ENCODE measurements around the gene IL25.

Gene IL25

DNA sequence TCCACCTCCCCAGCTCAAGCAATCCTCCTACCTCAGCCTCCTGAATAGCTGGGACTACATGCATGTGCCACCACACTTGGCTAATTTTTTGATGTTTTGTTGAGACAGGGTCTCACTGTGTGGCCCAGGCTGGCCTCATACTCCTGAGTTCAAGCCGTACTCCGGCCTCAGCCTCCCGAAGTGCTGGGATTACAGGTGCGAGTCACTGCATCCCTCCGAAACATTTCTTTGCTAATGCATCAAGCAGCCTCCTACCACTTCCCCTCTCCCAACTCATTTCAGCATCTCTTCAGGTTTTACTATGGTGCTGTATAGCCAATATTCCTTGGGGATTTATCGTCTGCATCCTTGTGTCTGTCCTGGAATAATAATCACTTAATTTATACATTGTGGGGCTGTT is 17.6 kb upstream of the IL25 start:
- DNase-seq = no peak

DNA sequence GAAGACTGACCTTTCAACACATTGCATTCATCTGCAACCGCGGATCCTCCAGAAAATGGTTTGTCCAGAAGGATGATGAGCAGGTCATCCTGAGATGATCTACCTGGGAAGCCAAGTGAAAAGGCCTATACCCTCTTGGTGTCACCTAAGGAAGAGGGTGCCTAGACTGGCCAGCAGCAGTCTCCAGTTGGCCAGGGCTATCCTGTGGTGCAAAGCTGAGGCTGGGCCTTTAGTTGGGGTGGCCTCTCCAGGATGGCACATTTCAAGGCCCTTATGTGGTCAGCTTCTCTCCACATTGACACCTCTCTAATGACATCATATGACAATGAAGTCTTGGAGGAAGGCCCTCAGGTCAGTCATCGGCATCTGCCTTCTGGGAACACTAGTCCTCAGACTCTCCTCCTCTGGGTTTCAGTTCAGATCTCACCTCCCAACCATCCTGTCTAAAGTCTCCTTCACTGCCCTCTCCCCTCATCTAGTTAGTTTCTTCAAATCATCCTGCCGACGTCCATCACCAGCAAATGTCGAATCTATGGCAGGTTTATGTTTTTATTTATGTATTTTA is 16.7 kb upstream of the IL25 start:
- DNase-seq = no peak

DNA sequence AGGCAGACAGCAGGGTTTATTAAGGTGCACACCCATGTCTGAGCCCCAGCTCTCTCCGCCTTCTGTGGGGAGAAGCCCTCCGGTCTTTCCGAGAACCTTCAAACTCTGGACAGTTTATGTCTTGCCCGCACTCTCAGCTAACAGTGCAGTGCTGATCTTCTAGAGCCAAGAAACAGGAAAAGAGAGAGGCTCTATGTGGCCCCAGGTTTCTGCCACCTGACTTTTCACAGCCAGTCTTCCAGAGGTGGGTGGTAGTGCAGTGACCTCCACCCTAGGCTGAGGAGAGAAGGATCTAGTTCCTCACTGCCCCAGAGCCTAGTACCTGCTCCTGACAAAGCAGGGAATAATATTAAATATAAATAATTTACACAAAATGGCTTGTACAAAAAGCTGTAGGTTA is 15.9 kb upstream of the IL25 start:
- no peak for DNase-seq

DNA sequence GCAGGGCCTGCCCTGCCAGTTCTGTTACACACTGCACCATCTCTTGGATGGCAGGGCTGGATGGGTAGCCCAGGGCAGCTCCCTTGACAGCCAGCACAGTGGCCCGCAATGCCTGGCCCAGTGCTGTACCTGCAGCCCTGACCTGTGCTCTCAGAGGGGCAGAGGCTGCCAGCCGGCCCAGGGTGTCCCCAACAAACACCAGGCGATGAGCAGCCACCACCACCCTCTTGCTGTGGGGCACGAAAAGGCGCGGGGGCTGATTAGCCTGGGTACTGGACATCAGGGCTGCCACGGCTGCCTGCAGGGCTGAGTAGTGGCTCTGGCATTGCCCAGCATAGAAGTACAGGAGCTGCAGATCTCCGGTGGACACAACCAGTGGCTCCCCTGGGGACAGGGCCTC is 15.3 kb upstream of the IL25 start:
- no peak for DNase-seq

DNA sequence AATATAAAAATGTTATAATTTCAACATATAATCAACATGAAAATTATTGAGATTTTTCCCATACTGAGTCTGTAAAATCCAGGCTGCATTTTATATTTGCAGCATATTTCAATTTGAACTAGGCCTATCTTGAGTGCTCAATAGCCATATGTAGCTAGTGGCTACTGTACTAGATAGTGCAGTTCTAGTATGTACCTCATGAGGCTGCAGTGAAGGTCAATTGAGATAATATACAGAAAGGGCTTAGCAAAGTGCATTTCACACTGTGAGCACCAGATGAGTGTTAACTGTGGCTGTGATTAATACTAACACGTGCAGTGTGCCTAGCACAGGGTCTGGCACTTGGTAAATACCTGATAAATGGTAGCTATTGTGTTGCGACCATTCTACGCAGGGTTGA is 14.6 kb upstream of the IL25 start:
- no peak for DNase-seq

DNA sequence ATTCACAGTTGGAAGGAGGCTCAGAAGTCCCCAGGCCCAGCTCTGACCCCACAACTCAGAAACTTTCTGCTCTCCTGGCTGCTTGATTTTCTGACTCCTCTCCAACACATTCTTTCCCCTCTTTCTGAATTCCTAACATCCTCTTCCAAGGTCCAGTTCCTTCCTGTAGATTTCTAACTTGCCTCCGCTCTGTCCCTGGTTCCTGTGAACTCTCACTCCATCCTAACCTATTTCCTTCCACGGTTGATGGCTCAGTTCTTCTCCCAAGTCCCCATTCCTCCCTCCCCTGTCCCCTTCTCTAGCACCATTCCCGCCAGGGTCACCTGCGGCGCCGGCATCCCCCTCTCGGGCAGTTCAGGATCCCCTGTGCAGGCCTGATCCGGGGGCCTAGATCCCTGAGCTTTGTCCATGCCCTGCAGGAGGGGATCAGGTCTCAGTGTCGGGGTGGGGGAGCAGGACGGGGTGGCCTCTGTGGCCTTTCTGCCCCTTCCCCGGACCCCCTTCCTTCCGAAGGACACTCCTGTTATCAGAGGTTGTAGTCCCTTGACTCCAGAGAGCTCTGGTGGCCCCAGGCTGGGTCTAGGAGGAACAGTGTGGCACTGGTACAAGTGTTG is 13.9 kb upstream of the IL25 start:
- no peak for DNase-seq

DNA sequence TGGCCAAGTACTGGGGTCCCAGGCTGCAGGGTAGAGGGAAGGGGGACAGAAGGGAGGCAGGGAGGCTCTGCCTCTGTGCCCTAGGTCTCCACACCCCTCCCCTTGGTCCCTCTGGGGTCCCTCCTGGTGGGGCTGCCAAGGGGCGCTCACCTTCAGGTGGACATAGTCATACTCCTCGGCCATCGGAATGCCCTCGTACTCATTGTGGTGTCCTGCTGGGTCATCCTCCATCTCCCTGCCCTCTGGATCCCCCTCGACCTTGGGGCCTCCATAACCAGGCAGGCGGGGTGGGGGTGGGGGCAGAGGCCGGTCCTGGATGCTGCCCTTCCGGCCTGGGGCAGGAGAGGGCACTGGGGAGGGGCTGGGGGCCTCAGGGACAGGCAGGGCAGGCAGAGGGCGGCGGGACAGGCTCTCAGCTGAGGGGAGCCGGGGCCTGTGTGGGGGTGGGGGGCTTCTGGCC is 13.4 kb upstream of the IL25 start:
- no peak for DNase-seq

DNA sequence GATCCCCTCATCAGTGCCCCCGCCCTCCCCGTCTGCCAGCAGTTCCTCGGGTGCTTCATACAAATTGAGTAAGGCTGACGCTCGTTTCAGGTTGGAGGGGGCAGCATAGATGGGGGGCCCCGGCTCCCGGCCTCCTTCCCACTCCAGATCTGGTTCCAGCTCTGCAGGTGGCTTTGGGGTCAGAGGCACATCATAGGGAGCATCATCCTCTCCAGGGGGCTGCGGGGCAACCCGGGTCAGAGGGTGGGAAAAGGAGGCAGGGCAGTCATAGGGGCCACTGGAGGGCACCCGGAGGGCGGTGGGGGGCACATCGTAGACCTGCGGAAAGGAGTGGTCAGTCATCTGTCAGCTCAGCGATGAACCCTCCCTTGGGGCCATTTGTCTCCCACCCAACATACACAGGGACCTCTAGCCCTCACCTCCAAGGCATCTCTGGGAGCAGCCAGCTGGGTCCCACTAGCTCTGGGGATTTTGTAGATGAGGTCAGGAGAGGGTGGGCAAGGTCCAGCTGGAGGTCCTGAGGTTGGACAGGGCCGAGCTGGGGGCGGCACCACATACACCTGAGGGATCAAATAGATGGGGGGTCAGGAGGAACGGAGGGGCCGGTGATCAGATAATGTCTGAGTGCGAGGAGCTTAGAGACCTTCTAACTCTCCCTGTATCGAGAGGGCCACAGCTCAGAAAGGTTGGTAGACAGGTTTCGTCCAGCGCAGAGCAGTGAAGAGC is 12.7 kb upstream of the IL25 start:
- no peak for DNase-seq

DNA sequence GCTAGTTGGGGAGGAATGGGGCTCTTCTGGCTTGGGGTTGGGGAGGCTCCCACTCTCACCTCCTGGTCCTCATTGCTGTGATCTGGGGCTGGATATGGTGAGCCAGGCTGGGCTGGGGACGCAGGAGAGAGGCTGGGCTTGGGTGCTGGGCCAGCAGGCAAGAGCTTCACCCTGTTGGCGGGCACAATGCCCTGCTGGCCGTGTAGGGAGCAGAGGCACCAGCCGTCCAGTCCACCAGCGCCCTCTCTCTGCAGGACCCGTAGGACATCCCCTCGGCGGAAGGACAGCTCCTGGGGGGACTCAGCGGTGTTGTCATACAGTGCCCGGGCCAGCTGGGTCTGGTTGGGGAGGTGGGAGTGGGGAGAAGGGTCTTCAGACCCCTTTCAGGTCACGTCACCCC is 12.1 kb upstream of the IL25 start:
- DNase-seq = no peak

DNA sequence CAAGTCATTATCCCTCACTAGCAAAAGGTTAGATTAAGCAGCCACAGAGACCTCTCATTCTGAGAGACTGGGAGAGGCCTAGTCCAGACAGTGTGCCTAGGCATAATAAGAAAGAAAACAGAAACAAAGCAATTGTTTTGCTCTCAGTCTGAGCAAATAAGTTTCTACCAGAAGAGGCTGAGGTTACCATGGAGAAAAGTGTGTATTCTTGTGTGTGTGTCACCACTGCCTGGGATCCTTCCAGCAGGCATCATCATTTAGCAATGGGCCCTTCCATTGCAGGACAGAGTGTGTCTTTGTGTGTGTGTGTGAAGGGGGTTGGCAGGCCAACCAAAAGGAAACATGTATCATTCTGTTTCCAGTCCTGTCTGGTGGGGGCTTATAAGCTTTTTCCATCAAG is 11.3 kb upstream of the IL25 start:
- DNase-seq = no peak

DNA sequence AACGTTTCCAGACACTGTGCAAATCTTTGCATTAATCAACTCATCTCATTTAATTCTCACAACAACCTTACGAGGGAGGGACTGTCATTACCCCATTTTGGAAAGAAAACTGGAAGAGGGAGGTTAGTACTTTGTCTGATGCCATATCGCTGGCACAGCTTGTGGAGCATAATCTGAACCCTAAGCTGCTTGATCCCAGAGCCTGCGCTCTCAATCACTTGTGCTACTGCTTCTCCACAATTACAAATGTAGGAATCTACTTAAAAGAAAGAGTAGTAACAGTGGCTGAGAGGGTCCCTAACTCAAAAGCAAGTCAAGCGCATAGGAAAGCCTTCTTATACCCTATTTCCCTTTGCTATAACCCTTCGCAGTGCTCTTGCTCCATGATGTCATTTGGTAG is 10.8 kb upstream of the IL25 start:
- no peak for DNase-seq

DNA sequence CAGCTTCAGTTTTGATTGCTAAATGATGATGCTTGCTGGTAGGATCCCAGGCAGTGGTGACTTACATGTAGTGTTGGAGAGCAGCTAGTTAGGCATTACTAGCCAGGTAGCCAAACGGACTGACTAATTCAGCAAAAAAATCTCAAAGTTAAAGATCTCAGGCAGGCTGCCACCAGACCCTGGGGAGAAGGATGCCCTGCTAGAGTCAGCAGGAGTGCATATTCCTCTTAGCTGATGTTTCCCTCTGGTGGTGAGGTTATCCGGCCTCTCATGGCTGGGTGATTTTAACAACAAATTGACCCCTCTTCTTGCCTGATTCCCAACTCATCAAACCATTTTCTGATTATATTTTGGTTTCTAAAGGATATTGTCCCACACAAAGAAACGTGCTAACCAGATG is 10.4 kb upstream of the IL25 start:
- DNase-seq = no peak

DNA sequence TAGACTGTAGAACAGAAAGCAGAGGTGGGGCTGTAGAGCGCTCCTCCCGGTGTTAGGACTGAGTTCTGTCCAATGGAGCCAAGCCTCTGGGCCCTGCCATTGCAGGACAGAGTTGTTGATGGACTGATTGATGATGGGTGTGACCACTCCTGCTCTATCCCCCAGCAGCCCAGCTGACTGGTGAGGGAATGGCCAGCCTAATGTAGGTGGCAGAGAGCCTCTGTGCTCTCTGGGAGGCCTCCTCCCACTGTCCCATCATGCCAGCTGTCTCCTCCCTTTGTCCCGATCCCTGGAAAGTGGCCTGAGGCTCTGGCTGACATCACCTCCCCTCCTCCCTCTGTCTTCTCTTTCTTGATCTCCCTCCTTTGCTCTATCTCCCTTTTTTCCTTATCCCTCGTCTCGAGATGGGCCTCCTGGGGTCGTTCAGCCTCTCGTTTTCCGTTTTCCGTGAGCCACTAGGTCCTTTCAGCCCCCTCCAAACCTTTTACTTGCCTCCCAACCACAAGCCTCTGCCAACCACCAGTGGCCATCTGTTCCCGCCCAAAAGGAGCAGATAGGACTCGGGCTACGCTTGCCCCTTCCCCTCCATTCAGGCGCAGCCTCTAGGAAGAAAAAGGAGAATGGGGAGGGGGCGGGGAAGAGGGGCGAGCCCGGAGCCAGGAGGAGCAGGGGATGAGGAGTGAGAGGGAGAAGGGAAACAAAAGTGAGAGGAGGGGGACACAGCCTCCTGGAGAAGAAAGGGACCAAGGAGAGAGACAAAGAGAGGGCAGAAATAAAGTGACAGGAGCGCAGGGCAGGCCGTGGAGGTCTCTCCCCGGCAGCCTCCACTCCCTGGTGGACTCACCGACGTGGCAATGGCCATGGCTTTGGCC is 8.2 kb upstream of the IL25 start:
- DNase-seq = no peak

DNA sequence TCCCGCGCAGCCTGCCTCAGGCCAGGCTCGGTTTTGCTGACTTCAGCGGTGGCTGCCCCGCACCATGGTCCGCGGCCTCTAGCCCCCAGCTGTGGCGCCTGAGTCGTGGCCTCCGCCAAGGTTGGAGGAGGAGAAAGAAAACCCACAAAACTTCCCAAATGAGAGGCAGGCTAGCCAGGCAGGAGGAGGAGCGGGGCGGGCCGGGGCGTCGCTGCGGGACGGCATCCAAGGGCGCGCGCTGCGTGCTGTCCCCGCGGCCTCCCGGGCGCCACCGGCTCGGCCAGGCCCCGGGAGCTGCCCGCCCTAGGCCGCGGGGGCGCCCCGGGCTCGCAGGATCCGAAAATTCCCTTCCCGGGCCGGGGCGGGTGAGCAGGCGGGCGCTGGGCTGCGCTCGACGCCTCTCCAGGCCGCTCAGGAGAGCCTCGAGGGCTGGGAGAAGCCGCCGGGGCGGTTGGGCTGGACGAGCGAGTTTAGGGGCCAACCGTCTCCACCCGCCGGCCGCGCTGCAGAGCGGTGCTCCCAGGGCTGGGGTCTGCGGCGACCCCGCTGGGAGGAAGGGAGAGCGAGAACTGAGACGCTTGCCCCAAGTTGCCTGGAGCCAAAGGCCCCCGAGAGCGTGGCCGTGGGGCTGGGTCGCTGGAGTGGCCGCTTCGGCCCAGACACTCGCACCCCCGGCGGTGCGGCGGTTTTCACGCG is 7.4 kb upstream of the IL25 start, which contains the start of gene EFS:
Gene EFS (minus strand): TSS at position 137 of the 696 bp plus-strand sequence. CDS start 147 bp downstream, outside the sequence.
- DNase-seq = no peak

DNA sequence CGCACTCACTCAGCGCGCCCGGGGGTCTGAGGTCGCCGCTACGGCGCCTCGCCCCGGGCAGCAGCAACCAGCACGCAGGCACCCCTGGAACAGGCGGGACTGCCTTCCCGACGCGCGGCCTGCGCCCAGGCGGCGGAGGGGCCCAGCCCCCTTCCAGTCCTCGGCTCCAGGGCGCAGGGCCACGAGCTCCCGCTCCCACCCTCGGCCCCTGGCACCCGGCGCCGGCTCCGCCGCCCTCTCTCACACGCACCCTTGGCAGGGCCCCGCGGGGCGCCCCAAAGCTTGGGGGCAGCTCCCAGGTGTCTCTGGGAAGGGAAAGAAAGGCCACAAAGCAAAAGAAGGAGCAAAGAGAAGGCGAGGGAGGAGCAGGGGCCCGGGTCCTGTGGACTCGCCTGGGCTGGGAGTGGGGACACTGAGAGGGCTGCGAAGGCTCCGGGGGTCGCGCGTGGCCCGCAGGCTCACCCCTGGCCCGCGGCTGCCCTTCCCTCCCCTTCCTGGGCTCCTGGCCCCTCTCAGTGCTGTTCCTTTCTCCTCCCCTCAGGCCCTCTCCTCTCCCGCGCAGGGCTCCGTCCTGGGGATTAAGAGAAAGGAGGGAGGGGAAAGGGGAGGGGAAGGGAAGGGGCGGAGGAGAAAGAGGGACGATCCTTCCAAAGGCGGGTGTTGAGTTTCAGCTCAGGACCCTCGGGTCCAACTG is 6.7 kb upstream of the IL25 start:
- no peak for DNase-seq

DNA sequence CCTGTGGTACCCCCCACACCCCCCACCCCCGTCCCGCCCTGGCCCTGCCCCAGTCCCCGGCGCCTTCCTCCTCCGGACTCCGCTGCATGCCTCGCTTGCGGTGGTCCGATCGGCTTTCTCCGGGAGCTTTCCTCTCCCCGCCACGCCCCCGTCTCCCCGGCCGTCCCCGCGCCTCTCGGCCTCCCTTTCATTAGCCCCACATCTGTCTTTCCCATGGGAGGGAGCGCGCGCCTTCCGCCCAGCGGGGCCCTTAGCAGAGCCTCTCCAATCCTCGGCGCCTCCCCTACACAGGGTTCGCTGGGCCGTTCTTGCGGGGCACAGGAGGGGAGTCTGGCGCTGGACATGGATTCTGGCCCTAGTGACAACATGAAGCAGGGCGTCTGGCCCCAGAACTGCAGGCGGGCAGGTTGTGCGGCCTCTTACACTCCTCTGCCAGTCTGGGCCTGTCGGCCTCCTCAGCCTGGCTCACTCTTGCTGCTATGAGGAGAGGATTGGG is 6.1 kb upstream of the IL25 start:
- no peak for DNase-seq

DNA sequence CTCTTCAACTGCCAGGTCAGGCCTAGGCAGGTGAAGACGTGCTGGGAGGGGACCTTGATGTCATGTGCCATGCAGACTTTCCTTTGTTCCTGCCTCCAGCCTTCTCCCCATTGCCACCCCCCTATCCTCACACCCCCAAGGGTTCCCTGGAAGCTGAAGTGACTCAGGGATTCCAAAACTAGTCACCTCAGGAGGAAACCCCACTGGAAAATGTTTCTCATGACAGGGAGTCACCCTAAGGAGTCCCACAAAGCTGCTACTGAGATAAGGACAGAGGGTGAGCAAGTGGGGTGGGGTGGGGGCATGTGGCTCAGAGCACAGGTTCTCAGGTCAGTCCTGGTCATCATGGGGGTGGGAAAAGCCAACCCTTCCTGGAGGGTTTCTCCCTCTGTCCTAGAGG is 2.4 kb upstream of the IL25 start:
- DNase-seq = no peak

DNA sequence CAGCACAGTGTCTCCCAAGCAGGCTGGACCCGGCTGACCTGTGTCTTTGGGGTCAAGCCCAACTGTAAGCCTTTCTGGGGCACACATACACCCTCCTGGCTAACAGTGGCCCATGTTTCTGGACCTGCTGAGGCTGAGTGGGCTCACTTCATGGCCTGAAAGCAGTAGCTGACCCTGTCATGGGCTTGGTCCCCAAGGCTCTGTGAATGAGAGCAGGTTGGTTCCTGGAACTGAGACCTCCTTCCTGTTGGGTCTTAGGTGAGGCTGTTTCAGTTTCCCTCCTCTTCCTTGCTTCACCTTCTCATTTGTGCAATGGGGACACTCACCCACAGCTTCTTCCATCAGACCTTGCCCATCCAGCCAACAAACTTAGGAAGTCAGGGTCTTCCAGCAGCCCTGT is 744 bp upstream of the IL25 start:
- no peak for DNase-seq

DNA sequence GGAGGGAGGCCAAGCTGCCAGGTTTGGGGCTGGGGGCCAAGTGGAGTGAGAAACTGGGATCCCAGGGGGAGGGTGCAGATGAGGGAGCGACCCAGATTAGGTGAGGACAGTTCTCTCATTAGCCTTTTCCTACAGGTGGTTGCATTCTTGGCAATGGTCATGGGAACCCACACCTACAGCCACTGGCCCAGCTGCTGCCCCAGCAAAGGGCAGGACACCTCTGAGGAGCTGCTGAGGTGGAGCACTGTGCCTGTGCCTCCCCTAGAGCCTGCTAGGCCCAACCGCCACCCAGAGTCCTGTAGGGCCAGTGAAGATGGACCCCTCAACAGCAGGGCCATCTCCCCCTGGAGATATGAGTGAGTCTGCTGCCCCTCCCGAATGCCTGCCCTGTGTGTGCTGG is 432 bp downstream of the IL25 start:
- DNase-seq = no peak

DNA sequence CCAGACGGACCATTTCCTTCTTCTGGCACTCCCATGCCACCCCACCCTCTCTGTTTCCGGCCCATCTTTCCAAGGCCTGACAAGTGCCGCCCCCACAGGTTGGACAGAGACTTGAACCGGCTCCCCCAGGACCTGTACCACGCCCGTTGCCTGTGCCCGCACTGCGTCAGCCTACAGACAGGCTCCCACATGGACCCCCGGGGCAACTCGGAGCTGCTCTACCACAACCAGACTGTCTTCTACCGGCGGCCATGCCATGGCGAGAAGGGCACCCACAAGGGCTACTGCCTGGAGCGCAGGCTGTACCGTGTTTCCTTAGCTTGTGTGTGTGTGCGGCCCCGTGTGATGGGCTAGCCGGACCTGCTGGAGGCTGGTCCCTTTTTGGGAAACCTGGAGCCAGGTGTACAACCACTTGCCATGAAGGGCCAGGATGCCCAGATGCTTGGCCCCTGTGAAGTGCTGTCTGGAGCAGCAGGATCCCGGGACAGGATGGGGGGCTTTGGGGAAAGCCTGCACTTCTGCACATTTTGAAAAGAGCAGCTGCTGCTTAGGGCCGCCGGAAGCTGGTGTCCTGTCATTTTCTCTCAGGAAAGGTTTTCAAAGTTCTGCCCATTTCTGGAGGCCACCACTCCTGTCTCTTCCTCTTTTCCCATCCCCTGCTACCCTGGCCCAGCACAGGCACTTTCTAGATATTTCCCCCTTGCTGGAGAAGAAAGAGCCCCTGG is 3.1 kb downstream of the IL25 start:
- no peak for DNase-seq

DNA sequence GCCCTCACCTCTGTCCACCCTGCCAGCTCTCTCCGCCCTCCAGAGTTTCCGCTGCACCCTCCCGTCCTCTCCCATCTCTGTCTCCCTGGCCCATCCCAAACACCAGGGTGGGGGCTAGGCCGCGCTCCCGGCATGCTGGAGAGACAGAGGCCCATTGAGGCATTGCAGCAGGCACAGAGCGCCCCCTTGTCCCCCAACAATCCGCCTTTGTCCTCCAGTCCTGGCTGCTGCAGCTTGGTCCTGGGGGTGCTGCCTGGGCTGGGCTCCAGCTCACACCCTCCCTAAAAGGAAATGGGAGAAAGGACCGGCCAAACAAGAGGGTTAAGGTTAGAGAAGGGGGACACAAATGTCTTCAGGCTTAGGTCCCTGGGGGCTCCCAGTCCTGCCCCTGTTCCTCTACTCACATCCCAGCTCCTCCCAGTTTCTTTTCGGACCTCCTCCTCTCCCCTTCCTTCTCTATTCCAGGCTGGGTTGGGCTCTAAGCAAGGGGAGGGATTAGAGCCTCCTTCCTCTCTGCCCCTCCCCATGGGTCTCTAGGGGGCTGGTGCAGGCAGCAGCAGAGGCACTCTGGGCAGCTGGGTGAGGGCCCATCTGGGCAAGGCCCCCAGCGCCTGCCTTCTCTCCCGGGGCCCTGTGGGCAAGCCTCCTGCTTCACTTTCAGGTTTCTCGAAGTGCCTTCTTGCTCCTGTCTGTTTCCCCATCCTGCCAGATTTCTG is 4.0 kb downstream of the IL25 start, which contains the start of gene CMTM5:
Gene CMTM5 (plus strand): TSS at position 565 of the 716 bp plus-strand sequence. CDS start 206 bp downstream, outside the sequence.
- no peak for DNase-seq
